IPS DF 4.7 (cell line): ENCODE results near the gene TPPP3.

Experiments used
- DNase-seq: peaks from one replicate; pipeline ENCODE4 v3.0.0-alpha.2; 2013; ENCODE audit warnings: low spot score; ENCODE audit errors: extremely low read depth

TPPP3 gene

DNA sequence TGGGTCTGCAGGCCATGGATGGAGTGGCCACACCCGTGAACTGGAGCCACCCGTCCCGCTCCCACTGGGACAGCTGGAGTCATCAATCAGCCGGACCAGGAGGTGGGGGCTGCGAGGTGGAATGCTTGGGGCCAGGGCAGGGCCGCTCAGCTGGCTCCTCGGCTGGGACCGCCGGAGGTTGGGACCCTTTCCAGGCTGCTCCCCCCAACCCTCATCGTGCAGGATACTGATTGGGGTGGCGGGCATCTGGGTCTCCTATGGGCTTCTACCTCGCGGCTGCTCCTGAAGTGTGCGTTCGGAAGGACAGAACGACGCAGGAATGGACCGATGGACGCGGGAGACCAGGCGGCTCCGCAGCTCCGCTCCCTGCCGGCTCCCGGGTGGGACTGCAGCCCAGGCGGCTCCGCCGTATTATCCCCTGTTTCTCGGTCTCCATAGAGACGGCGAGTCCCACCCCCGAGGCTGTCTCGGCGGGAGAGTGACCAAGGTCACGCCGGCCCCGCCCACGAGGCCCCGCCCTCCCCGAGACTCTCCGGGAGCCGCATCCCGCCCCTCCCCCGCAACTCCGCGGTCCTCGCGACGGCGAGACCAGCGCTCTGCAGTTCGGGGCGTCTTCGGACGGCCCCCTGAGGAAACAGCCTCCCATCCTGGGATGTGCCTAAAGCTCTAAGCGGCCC lies at the start of gene TPPP3:
TSS of gene TPPP3 (minus strand) at position 388 of the 677 bp plus-strand sequence. CDS start 2,387 bp downstream, outside the sequence.
- no peak for DNase-seq

DNA sequence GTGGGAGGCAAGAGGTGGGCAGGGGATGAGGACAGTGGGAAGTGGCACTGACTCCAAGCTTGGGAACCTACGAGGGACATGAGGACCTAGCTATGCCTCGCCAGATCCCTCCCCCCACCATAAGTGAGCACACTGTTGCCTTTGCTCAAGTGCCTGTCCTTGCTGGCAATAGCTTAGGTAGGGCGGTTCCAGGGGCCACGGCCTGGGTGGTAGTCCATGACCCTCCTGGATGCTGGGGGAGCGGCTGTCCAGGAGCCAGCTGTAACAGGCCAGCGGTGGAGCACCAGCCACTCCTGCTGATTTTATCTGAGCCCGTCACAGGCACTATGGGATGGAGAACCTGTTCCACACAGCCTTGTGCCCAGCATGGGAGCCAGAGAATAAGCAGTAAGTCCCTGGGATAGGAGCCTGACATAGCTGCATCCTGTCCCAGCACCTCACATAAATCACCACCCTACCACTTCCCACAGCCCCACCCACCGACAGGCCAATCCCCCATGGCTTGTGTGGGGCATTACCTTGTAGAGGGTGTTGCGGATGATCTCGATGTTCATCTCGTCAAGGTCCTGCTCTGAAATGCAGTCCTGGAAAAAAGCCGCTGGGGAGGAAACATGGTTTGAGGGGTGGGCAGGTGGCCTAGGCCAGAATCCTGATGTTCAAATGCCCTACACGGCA lies 49.4 kb upstream of the TPPP3 start:
- no peak for DNase-seq

DNA sequence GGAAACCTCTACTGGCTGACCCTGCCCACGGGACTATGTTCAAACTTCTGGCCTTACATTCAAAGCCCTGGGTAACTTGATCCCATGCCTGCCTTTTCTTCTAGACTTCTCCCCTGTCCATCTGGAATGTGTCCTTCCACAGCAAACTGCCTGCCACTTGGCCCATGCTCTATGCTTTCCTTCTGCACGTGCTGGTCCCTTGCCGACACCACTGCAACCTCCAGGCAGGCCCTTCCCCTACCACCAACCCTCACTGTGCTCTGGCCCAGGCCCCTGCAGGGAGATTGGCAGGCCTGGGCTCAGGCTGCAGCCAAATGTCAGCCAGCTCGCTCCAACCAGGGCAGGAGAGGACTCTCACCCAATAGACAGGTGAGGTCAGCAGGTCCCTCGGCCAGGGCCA lies 48.6 kb upstream of the TPPP3 start:
- no peak for DNase-seq

- DNase-seq: no peak
Measured at GRCh38 chr16:67441271-67441753, 48.0 kb upstream of the TPPP3 start.

DNA sequence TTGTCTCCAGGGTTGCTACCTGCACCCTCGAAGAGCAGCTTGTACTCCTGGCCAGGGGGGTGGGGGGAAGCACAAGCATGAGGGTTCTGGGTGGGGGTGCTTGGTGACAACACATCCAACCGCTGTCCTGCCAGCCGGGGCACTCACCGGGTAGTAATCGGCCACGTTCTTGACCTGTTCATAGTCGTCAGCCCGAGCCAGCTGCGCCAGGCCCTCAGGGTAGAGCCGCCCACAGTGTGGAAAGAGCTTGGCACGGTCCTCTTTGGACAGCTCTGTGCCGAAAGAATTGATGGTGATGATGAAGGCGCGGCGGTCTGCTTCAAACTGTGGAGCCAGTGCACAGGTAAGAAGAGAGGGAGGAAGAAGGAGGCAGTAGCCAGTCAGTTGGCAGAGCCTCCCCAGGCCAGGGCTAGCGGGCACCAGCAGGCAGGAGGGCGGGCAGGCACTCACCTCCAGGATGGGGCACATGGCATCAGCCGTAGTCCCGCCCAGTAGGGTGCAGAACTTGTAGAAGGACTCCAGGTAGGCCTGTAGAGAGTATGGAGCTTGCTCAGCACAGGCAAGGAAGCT lies 45.6 kb upstream of the TPPP3 start:
- DNase-seq: no peak

GRCh38 chr16:67438098-67438791 lies 44.9 kb upstream of the TPPP3 start:
- no peak for DNase-seq

DNA sequence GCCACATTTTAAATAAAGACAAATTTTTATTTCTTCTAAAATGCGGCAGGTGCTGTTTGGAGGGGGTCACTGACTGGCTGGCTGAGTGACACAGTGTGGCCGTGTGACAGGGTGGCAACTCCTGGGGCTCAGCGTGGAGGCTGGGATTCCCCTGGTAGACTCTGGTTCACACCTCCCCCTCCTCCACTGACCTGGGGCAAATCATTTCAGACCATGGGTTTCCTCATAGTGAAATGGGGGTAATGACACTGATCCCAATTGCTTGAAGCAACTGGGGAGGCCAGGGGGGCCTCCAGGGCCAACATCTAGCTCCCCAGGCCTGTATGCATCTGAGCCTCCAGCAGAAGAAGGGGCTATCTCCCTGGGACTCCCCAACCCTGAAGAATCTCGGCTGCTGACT lies 44.2 kb upstream of the TPPP3 start:
- no peak for DNase-seq

GRCh38 chr16:67436640-67437193 lies 43.4 kb upstream of the TPPP3 start:
- no peak for DNase-seq

GRCh38 chr16:67435758-67436164 lies 42.5 kb upstream of the TPPP3 start:
- no peak for DNase-seq

- no peak for DNase-seq
Measured at GRCh38 chr16:67433131-67433719, 39.9 kb upstream of the TPPP3 start.

DNA sequence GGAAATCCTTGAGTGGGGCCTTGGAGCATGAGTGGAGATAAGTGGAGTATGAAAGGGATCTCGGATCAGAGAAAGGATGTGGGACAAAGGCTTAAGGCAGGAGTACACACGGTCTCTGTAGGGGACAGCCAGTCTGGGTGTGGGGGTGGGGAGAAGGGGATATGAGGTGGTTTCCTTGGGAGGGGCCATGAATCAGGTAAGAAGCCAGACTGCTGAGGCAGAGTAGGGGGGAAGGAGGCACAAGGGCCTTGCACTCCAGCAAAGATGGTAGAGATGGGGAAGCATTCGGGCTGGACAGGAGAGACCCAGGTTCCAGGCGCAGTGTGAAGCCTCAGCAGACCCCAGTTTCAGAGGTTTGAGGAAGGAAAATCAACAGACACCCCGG lies 39.2 kb upstream of the TPPP3 start:
- DNase-seq: no peak

DNA sequence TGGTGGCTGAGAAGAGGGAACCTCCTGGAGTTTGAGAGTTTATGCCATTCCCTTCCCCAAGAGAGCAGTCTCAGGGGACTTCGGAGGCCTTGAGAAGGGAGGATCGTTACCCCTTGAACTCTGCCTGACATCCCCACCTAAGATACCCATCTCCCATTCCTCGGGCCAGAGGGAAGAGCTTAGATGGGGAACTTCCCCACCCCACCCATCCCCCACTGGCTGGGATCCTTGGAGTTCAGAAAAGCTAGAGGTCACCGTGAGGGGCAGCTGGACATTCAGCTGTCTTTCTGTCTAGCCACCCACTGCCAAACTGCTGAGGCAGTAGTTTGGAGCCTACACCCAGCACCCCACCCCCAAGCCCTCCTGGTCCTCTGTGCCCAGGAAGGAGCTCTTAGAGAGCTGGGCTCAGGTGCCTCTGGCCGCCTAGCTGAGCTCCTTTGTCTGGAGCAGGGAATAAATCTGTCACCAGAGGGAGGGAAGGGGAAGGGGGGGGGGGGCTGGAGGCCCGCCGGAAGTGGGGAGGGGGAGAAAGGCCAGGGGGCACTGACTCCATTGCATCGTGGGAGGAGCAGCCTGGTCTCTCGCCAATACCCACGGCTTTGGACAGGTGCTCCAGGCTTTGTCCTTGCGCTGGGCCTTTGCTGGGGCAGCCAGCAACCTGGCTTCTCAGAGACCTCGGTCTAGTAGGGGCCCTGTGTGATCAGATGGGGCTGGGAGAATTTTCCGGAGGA lies 38.6 kb upstream of the TPPP3 start:
- no peak for DNase-seq

GRCh38 chr16:67430977-67431774 lies 37.9 kb upstream of the TPPP3 start, which contains the start of gene HSD11B2:
Gene HSD11B2 (plus strand): TSS chr16:67431121. CDS start chr16:67431249, 128 bp downstream.
- no peak for DNase-seq

DNA sequence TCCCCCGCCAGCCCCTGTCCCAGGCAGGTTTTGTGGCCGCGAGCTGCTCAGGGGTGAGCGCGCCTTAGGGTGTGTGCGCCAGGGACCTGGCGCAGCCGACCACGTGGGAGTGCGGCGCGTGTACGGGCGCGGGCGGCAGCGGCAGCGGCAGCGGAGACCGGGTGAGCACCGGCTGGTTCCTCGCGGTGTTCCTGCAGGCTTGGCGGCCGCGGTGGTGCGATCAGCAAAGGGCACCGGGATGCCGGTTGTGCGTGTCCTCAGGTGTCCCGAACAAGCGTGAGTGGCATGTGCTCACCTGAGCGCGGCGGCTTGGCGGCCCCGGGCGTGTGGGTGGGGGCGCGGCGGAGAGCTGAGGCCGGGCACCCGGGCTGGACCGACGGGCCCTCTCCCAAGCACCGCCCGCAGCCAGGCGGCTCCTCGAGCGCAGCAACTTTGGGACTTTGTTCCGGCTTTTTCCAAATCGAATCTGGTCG lies 37.2 kb upstream of the TPPP3 start:
- DNase-seq: no peak

DNA sequence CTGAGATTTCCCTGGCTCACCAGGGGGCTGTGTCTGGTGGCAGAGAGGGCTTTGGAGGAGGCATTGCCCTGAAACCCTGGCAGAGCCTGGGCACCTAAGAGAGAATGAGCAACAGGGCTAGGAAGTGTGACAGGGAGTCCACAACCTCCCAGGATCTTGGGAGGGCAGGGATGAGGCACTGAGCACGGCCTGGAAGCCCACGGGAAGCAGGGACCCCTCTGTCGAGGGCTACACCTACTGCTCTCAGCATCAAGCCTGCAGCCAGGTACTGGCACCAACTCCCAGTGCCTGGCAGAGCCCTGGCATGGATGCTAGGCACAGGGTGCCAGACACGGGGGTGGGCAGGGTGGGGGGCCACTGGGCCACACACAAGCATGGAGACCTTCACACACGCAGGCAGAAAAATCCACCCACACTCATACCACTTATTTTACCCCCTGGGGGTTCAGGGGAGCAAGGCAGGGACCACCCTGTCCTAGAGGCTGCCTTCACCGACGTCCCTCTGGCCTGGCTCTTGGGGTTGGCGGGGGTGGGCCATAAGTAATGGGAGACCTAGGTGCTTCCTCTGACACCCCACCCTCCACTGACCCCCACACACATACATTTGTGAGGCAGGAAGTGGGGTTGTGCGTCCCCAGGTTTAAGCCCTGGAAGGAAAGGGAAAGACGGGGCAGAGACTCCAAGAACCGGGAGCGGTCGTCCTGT lies 36.7 kb upstream of the TPPP3 start:
- no peak for DNase-seq

DNA sequence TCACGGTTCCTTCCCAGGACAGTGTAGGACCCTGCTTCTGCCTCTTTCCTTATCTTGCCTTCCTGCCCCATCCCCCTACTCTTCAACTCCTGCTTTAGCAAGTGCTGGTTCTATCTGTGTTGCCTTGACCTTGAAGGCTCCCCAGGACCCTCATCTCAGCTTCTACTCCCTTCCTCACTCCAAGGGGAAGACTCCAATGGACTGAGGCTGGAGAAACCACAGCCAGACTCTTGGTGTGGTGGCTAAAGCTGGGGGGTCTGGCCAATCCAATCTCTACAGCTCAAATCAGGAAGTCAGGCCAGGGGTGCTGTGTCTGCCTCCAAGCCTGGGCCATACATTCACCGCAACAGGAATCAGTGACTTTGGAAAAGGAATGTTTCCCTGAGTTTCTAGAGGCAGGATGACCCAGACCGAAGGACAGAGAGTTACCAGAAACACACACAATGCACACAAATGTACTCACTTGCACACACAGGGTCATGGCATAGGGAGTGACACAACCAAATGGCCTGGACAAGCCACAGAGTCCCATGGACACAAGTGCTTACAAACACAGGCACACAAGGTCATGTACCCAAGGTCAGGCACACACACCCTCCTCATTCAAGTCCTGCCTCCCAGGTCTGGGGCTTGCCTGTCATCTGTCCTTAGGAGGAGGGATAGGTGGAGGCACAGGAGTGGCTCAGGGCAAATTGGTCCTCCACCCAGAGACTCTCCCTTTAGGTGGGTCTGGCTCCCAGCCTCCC lies 35.9 kb upstream of the TPPP3 start:
- no peak for DNase-seq

DNA sequence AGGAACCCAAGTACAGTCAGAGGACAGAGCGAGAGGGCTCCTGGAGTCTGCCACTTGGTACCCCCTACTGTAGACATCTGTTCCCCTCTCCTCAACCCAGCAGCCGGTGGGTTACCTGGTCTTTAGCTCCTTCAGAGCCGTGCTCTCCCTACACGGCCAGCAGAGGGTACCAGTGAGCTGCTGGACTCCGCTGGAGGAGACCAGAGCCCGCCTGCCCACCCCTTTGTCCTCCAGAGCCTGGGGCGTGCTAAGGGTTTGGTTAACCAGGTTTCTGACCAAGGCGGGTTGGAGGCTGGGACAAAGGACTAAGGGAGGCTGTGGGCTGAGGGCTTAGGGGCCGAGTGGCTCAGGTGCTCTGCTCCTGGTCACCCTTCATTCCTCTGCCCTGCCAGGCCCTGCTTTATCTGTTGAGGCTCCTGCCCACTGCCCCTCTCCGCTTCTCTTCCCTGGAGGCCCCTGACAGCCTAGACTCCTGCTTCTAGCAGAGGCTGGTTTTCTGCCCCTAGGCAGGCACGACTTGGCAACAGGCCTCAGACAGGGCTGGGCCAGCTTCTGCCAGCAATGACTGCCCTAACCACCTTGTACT lies 34.9 kb upstream of the TPPP3 start:
- DNase-seq: no peak

DNA sequence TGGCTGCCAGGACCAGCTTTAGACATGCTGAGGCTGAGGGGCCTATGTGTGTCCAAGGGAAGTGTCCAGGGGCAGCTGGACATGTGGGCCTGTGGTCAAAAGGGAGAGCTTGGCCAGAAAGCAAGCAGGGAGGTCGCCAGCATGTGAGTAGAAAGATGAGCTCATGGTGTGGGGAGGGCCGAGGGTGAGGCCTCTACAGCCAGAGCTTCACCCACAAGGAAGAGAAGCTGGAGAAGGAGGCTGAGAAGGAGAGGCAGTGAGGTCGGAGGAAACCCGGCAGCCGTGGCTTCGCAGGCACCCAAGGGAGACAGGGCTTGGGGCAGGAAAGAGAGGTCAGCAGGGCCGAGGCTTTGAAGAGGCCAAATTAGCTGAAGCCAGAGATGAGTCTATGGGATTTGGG lies 33.7 kb upstream of the TPPP3 start:
- DNase-seq: no peak
